ENCODE results near the gene WDR20.

Gene WDR20

GRCh38 chr14:102154821-102155549 is 15.3 kb downstream of the WDR20 start:
- Histone ChIP-seq H3K4me3 (ENCODE audit: low read depth, low read length) (no peak overlapping the region), H3K27me3 (ENCODE audit: insufficient read depth, low read depth, severe bottlenecking) (no peaks in the 10 kb centered on the region), H3K36me3 (peaks cover 14% of the 10 kb centered on the region), H3K9me3 (ENCODE audit: severe bottlenecking) (peaks cover 4% of the 10 kb centered on the region), H3K27ac (no peak overlapping the region)
- TF ChIP-seq, protein P1, sequence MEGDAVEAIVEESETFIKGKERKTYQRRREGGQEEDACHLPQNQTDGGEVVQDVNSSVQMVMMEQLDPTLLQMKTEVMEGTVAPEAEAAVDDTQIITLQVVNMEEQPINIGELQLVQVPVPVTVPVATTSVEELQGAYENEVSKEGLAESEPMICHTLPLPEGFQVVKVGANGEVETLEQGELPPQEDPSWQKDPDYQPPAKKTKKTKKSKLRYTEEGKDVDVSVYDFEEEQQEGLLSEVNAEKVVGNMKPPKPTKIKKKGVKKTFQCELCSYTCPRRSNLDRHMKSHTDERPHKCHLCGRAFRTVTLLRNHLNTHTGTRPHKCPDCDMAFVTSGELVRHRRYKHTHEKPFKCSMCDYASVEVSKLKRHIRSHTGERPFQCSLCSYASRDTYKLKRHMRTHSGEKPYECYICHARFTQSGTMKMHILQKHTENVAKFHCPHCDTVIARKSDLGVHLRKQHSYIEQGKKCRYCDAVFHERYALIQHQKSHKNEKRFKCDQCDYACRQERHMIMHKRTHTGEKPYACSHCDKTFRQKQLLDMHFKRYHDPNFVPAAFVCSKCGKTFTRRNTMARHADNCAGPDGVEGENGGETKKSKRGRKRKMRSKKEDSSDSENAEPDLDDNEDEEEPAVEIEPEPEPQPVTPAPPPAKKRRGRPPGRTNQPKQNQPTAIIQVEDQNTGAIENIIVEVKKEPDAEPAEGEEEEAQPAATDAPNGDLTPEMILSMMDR (IDR thresholded peaks at IDR 0.05; ENCODE audit: low read depth, low read length), result no peak
- no peak for DNase-seq

GRCh38 chr14:102157346-102157745 is 17.6 kb downstream of the WDR20 start:
- no peak overlapping the region for H3K4me3 ChIP-seq (ENCODE audit: low read depth, low read length)
- TF ChIP-seq, protein P1 (IDR thresholded peaks at IDR 0.05; ENCODE audit: low read depth, low read length), result no peak
- DNase-seq, result no peak
- H3K27me3 ChIP-seq (ENCODE audit: insufficient read depth, low read depth, severe bottlenecking), result no peaks in the 10 kb centered on the region
- H3K9me3 ChIP-seq (ENCODE audit: severe bottlenecking), result peaks cover 4% of the 10 kb centered on the region
- H3K27ac ChIP-seq, result no peak overlapping the region
- peaks cover 7% of the 10 kb centered on the region for H3K36me3 ChIP-seq

GRCh38 chr14:102158797-102159196 is 19.1 kb downstream of the WDR20 start:
- no peak for DNase-seq
- TF ChIP-seq, protein P1 (IDR thresholded peaks at IDR 0.05; ENCODE audit: low read depth, low read length), result no peak
- H3K36me3 ChIP-seq, result peaks cover 3% of the 10 kb centered on the region; the same call in 1 of the 2 replicates
- no peaks in the 10 kb centered on the region for H3K27me3 ChIP-seq (ENCODE audit: insufficient read depth, low read depth, severe bottlenecking)
- no peaks in the 10 kb centered on the region for H3K9me3 ChIP-seq (ENCODE audit: severe bottlenecking)
- H3K27ac ChIP-seq, result no peak overlapping the region
- H3K4me3 ChIP-seq (ENCODE audit: low read depth, low read length), result no peak overlapping the region

GRCh38 chr14:102159841-102160240 is 20.1 kb downstream of the WDR20 start:
- Histone ChIP-seq H3K27me3 (ENCODE audit: insufficient read depth, low read depth, severe bottlenecking) (no peaks in the 10 kb centered on the region), H3K36me3 (peaks cover 6% of the 10 kb centered on the region; the same call in 1 of the 2 replicates), H3K4me3 (ENCODE audit: low read depth, low read length) (no peak overlapping the region), H3K9me3 (ENCODE audit: severe bottlenecking) (no peaks in the 10 kb centered on the region), H3K27ac (no peak overlapping the region)
- TF ChIP-seq, protein P1 (IDR thresholded peaks at IDR 0.05; ENCODE audit: low read depth, low read length), result no peak
- no peak for DNase-seq

DNA sequence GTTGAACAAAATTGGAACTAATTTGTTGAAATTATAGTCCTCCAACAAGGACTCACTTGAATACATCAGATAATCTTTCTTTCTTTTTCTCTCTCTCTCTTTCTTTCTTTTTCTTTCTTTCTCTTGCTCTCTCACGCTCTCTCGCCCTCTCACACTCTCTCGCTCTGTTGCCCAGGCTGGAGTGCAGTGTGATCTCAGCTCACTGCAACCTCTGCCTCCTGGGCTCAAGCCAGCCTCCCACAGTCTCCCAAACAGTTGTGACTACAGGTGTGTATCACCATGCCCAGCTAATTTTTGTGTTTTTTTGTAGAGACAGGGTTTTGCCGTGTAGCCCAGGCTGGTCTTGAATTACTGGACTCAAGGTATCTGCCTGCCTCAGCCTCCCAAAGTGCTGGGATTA is 22.8 kb downstream of the WDR20 start:
- H3K9me3 ChIP-seq (ENCODE audit: severe bottlenecking), result no peaks in the 10 kb centered on the region
- H3K27ac ChIP-seq, result no peak overlapping the region
- DNase-seq, result no peak
- H3K27me3 ChIP-seq (ENCODE audit: insufficient read depth, low read depth, severe bottlenecking), result no peaks in the 10 kb centered on the region
- no peak overlapping the region for H3K4me3 ChIP-seq (ENCODE audit: low read depth, low read length)
- TF ChIP-seq, protein P1 (IDR thresholded peaks at IDR 0.05; ENCODE audit: low read depth, low read length), result no peak
- H3K36me3 ChIP-seq, result peaks cover 6% of the 10 kb centered on the region

GRCh38 chr14:102164241-102164641 is 24.5 kb downstream of the WDR20 start:
- no peaks in the 10 kb centered on the region for H3K27me3 ChIP-seq (ENCODE audit: insufficient read depth, low read depth, severe bottlenecking)
- no peak for DNase-seq
- H3K27ac ChIP-seq, result no peak overlapping the region

More at GRCh38 chr14:102164241-102164641, 24.5 kb downstream of the WDR20 start:
- peaks cover 7% of the 10 kb centered on the region for H3K36me3 ChIP-seq
- no peak overlapping the region for H3K4me3 ChIP-seq (ENCODE audit: low read depth, low read length)
- H3K9me3 ChIP-seq (ENCODE audit: severe bottlenecking), result no peaks in the 10 kb centered on the region
- TF ChIP-seq, protein P1 (IDR thresholded peaks at IDR 0.05; ENCODE audit: low read depth, low read length), result no peak

All from WERI-Rb-1 (cell line).